GM10847 (cell line): ENCODE measurements around the gene DSG3.

Experiments
- POLR2A ChIP-seq: IDR thresholded peaks from 2 replicates; pipeline ENCODE4 v1.6.1; 2011; ENCODE audit not compliant: insufficient read length; ENCODE audit errors: extremely low read depth

The DSG3 gene

GRCh38 chr18:31420524-31420923 lies 27.0 kb upstream of the DSG3 start:
- no peak for TF ChIP-seq POLR2A

- no peak for TF ChIP-seq POLR2A
Observed at GRCh38 chr18:31424383-31424988, 23.1 kb upstream of the DSG3 start.

GRCh38 chr18:31426021-31426420 lies 21.5 kb upstream of the DSG3 start:
- TF ChIP-seq POLR2A = no peak

DNA sequence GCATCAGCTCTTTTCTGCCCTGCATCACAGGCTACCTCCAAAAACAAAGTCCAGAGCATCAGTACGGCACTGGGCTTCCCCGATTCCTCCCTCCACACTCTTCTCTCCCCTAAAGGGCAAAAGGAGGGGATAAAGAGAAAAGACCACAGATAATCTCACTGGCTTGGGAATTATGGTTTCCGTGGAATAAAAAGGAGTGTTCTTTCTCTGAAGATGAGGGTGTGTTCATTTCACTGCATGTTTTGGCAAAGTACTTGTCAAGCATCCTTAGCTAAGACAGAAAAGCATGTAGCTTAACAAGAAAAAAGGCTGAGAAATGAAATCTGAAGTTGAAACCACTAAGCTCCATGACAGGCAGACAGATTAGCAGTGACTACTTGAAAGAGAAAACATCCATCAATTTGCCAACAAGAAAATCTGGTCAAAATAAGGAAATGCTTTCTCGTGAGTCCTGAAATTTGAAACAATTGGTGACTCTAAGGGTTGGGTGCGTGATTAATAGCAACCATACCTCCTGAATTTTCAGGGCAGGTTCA lies 20.6 kb upstream of the DSG3 start:
- no peak for TF ChIP-seq POLR2A

- no peak for TF ChIP-seq POLR2A
Observed at GRCh38 chr18:31428211-31428610, 19.3 kb upstream of the DSG3 start.

DNA sequence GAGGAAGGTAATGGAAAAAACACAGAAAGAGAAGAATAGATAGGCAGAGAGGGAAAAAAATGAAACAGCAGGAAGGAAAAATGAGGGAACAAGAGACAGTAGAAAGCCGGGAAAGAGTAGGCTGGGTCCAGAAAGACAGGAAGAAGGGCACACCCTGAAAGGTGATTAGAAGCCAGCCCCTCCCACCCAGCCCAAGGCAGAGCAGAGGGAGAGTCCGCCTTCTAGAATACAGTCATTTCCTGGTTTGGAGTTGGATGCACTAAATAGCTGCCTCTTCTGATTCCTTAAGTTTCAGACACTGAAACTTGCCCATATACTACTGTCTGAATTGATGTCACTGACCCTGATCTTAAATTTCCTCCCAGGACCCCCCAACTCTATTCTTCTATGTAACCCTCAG lies 17.9 kb upstream of the DSG3 start:
- TF ChIP-seq POLR2A = no peak

GRCh38 chr18:31430072-31430471 lies 17.5 kb upstream of the DSG3 start:
- no peak for TF ChIP-seq POLR2A

DNA sequence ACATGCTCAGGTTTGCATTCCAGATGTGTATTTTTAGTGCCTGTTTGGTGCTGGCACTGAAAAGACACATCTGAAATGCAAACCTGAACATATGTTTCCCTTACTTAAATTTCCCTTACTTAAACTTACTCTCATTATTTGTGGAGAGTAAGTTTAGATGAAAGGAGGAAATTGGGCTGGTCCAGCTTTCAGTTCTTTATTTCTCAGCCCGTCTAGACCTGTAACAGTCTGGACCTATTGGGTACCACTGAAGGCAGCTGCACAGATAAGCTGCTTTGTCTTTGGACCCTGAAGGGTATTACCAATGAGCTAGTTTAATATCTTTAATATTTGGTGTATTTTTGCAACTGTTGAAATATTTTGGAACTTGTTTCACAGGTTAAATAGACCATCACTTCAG lies 17.0 kb upstream of the DSG3 start:
- no peak for TF ChIP-seq POLR2A

DNA sequence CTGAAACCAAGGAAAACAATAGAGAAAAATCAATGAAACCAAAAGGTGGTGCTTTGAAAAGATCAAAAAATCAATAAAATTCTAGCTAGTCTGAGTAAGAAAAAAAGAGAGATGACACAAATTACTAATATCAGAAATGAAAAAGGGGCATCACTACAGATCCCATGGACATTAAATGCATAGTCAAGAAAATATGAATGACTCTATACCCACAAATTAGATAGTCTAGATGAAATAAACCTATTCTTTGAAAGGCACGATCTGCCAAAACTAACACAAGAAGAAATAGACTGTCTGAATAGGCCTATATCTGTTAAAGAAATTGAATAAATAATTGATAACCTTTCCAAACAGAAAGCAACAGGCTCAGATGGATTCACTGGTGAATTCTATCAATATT lies 15.2 kb upstream of the DSG3 start:
- TF ChIP-seq POLR2A = no peak

- no peak for TF ChIP-seq POLR2A
Observed at GRCh38 chr18:31436825-31437224, 10.7 kb upstream of the DSG3 start.

- no peak for TF ChIP-seq POLR2A
Observed at GRCh38 chr18:31438402-31438801, 9.1 kb upstream of the DSG3 start.

GRCh38 chr18:31439807-31440325 lies 7.7 kb upstream of the DSG3 start:
- no peak for TF ChIP-seq POLR2A

DNA sequence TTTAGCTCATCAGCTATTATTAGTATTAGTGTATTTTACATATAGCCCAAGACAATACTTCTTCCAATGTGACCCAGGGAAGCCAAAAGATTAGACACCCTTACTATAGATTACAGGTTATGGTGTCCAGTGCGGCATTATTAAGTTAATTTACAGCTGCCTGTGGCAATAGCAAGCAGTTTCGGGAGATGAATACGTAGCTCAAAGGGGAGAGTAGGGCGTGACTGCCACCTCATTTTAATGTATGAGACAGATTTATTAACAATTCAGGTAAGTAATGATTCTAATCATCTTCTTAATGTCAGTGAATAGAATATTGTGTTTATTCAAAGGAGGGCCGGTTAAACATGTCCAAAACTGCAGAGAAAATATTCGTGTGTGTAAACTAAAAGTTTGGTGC lies 6.8 kb upstream of the DSG3 start:
- no peak for TF ChIP-seq POLR2A

GRCh38 chr18:31441493-31441892 lies 6.0 kb upstream of the DSG3 start:
- TF ChIP-seq POLR2A = no peak

DNA sequence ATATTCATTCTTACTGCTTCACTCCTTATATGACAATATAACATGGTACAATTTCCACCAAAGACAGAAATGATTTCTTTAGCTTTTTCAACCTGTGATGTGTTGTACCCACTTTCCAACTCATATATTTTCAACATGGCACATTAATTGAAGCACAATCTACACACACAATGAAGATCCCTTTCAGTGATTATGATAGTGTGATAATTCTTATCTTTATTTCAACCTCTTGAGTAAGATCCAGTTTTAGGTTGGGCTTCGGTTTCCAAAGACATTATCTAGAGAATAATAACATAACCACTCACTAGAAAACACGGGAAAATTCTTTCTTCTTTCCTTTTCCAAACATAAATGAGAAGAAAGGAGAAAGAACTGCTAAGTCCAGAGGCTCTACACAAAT lies 3.4 kb upstream of the DSG3 start:
- TF ChIP-seq POLR2A = no peak

- TF ChIP-seq POLR2A = no peak
Observed at GRCh38 chr18:31445908-31446307, 1.6 kb upstream of the DSG3 start.

GRCh38 chr18:31446854-31447253 lies 687 bp upstream of the DSG3 start:
- no peak for TF ChIP-seq POLR2A
